Karpas-422 (cell line): ENCODE measurements around the gene ADAMTS10. TPM values are rescaled to one million over a fixed set of nuclear protein-coding genes. Genes with fewer than 3 reads are reported as not detected.

Source experiments
- DNase-seq: peaks from one replicate; pipeline ENCODE4 v3.0.0-alpha.2; 2015
- H2AFZ ChIP-seq: fragments of 200-600 bp; sonication (generic); 2 replicates; pipeline ENCODE4 v1.6.1; 2014; ENCODE audit warnings: antibody characterized with exemption, low read length, mixed read lengths
- H3K27ac ChIP-seq: fragments of 200-600 bp; sonication (generic); 2 replicates; pipeline ENCODE4 v1.5.1; 2014; ENCODE audit warnings: mild to moderate bottlenecking, low read length, moderate library complexity
- H3K27me3 ChIP-seq: fragments of 200-600 bp; sonication (generic); 2 replicates; pipeline ENCODE4 v1.6.1; 2014; ENCODE audit warnings: low read length, mixed read lengths
- H3K36me3 ChIP-seq: fragments of 200-600 bp; sonication (generic); 2 replicates; pipeline ENCODE4 v1.6.1; 2014; ENCODE audit warnings: low read length, mixed read lengths; ENCODE audit not compliant: insufficient read depth
- H3K4me1 ChIP-seq: fragments of 200-600 bp; sonication (generic); 2 replicates; pipeline ENCODE4 v1.6.1; 2014; ENCODE audit warnings: mild to moderate bottlenecking, low read length, mixed read lengths
- H3K4me2 ChIP-seq: fragments of 200-600 bp; sonication (generic); 2 replicates; pipeline ENCODE4 v1.6.1; 2014; ENCODE audit warnings: low read length, low read depth, mild to moderate bottlenecking; ENCODE audit not compliant: poor library complexity, severe bottlenecking
- H3K4me3 ChIP-seq: fragments of 200-600 bp; sonication (generic); 2 replicates; pipeline ENCODE4 v1.5.1; 2014; ENCODE audit warnings: mild to moderate bottlenecking, antibody characterized with exemption, low read length, mixed read lengths
- H3K79me2 ChIP-seq: fragments of 200-600 bp; sonication (generic); 2 replicates; pipeline ENCODE4 v1.6.1; 2014; ENCODE audit warnings: mild to moderate bottlenecking, low read length, mixed read lengths
- H3K9ac ChIP-seq: fragments of 200-600 bp; sonication (generic); 2 replicates; pipeline ENCODE4 v1.6.0; 2014; ENCODE audit warnings: low read length
- H3K9me2 ChIP-seq: fragments of 200-600 bp; sonication (generic), shearing (Covaris generic); replicated peaks from 2 replicates; pipeline ENCODE4 v1.6.0; 2014; ENCODE audit warnings: mild to moderate bottlenecking, low read length, moderate library complexity; ENCODE audit not compliant: insufficient read depth
- H3K9me3 ChIP-seq: fragments of 300-700, 200-600 bp; sonication (generic); 2 replicates; pipeline ENCODE4 v1.6.1; 2014; ENCODE audit warnings: low read length, mixed read lengths
- H4K20me1 ChIP-seq: fragments of 200-600 bp; sonication (generic); 2 replicates; pipeline ENCODE4 v1.6.1; 2014; ENCODE audit warnings: mild to moderate bottlenecking, antibody characterized with exemption, low read length, low read depth; ENCODE audit not compliant: insufficient read depth
- total RNA-seq: library from RNA; depleted of rRNA; stranded (reverse); fragments of >200 nt; shearing (Covaris generic); gene quantifications from 2 replicates; pipeline ENCODE4 v1.2.3, GENCODE V29; 2014; ENCODE audit warnings: low replicate concordance

ADAMTS10 gene
- total RNA-seq, 1 experiment from 2014 or later = not detected

DNA sequence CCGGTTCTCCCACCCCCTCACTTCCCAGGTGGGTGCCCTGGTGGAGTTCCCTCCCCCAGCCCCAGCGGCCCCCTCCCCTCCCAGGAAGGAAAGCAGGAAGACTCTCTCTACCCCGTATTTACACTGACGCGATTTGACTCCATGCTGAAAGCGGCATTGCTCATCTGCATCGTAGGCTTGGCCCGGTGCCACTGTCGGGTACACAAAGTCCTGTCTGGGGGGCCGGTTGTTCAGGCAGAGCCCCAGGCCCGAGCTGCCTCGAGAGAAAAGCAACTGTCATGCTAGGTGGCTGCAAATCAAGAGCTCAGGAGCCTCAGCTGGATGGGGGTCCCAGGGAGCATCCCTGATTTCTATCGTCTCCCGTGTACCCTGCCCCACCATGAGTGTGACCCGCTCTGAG lies 14.9 kb downstream of the ADAMTS10 start:
- Histone ChIP-seq H3K36me3 (no peaks in the 10 kb centered on the region), H3K79me2 (no peaks in the 10 kb centered on the region), H3K4me2 (no peak overlapping the region), H3K4me1 (no peaks in the 10 kb centered on the region), H3K4me3 (no peak overlapping the region), H3K9ac (no peak overlapping the region), H3K27me3 (no peaks in the 10 kb centered on the region), H3K9me2 (no peaks in the 10 kb centered on the region), H4K20me1 (no peaks in the 10 kb centered on the region), H2AFZ (no peak overlapping the region), H3K27ac (no peak overlapping the region), H3K9me3 (no peaks in the 10 kb centered on the region)
- no peak for DNase-seq

DNA sequence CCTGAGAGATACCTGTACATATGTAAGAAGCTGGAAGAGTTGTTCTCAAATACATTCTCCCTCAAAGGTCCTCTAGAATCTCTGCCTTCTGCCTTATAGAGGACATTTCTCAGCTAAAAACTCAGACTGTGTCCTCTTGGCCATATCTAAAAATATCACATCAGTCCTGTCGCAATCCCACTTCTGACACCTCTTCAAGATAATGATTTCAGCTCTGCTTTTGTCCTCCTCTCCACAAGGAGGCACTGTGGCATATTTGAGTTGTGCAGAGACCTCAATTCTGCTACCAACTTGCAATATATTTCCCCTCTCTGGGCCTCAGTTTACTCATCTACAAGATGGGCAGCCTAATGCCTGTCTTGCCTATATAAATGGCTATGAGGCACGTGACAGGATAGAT lies 16.6 kb downstream of the ADAMTS10 start:
- H3K9me2 ChIP-seq = no peaks in the 10 kb centered on the region
- H3K9ac ChIP-seq = no peak overlapping the region
- no peak overlapping the region for H2AFZ ChIP-seq
- no peaks in the 10 kb centered on the region for H3K36me3 ChIP-seq
- H3K4me1 ChIP-seq = no peaks in the 10 kb centered on the region
- no peaks in the 10 kb centered on the region for H3K9me3 ChIP-seq
- H3K4me2 ChIP-seq = no peak overlapping the region
- H4K20me1 ChIP-seq = no peaks in the 10 kb centered on the region
- H3K27me3 ChIP-seq = no peaks in the 10 kb centered on the region
- peak; percentile 46 for DNase-seq
- no peak overlapping the region for H3K4me3 ChIP-seq
- H3K27ac ChIP-seq = no peak overlapping the region
- H3K79me2 ChIP-seq = no peaks in the 10 kb centered on the region

DNA sequence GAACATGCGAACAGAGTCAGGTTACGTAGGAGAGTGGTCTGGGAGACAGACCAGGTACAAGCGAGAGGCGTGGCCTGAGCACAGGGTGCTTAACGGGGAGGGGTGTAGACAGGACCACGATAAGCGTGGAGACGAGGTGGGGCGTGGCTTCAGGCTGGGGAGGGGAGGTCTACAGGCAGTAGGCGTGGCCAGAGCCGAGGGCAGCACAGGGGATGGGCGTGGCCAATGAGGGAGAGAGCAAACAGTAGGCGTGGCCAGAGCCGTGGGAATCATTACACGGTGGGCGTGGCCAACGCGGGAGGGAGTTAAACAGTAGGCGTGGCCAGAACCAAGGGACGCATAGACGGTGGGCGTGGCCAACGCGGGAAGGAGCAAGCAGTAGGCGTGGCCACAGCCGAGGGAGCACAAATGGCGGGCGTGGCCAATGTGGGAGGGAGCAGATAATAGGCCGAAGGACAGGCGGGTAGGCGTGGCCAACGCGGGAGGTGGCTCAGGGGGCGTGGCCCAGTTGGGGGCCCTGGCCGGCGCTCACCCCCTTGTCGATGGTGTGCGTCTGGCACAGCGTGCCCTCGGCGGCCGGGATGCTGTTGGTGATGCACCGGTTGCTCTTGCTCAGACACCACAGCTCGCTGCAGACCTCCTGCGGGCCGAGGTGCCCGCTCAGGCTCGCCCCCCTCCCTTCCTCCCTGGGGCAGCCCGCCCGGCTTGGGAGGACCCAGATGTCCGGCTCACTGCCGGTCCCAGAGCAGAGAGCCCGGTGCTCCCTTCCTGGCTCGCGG lies 18.1 kb downstream of the ADAMTS10 start:
- Histone ChIP-seq H4K20me1 (no peaks in the 10 kb centered on the region), H3K36me3 (no peaks in the 10 kb centered on the region), H3K4me1 (no peaks in the 10 kb centered on the region), H3K4me2 (no peak overlapping the region), H3K27ac (no peak overlapping the region), H3K79me2 (no peaks in the 10 kb centered on the region), H3K9ac (no peak overlapping the region), H3K4me3 (no peak overlapping the region), H3K27me3 (no peaks in the 10 kb centered on the region), H3K9me3 (no peaks in the 10 kb centered on the region), H3K9me2 (no peaks in the 10 kb centered on the region), H2AFZ (no peak overlapping the region)
- peak; percentile 74 for DNase-seq

GRCh38 chr19:8589177-8589714 lies 21.3 kb downstream of the ADAMTS10 start:
- no peak for DNase-seq
- Histone ChIP-seq H3K79me2 (no peaks in the 10 kb centered on the region), H3K4me2 (no peak overlapping the region), H3K4me3 (no peak overlapping the region), H3K27me3 (no peaks in the 10 kb centered on the region), H3K4me1 (no peaks in the 10 kb centered on the region), H3K9me3 (no peaks in the 10 kb centered on the region), H3K9ac (no peak overlapping the region), H3K27ac (no peak overlapping the region), H4K20me1 (peaks cover 4% of the 10 kb centered on the region; the same call in 1 of the 2 replicates), H3K36me3 (no peaks in the 10 kb centered on the region), H2AFZ (no peak overlapping the region), H3K9me2 (no peaks in the 10 kb centered on the region)

DNA sequence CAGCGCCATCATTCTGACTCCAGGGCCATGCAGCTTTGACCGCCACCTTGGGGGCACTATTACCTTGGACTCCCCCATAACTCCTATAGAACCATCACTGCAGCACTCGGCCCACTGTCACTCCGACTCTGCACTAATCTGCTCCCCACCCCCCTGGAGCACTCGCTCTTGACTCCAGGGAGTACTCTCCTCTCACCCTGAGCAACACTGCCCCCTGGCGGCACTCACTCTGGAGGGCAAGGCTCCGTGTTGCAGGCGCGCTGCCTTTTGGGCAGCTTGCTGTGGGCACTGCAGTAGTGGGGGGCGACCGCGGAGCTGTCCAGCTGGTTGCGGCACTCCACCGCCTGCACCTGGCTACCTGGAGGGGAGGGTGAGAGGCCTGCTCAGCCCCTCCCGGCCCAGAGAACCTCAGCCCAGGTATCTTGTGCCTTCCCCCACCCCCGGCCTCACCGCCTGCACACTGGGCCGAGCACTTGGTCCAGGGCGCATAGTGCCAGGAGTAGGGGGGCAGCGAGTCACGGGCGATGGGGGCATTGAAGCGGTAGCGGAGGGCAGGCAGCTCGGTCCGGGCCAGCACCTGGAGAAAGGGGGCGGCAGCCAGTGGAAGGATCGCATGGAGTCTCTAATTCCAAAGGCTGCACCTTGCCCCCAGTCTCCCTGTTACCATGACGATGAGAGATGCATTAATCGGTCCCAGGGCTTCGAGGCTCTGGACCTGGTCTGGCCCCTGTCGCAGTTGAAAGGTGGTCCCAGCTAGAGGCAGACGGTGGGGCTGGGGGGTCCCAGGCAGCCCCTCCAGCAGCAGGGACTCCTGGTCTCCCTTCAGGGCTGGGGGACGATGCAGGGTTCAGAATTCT lies 24.4 kb downstream of the ADAMTS10 start:
- Histone ChIP-seq H3K4me1 (no peaks in the 10 kb centered on the region), H3K9me2 (no peaks in the 10 kb centered on the region), H3K9ac (no peak overlapping the region), H3K27ac (no peak overlapping the region), H2AFZ (no peak overlapping the region), H3K79me2 (no peaks in the 10 kb centered on the region), H3K4me3 (no peak overlapping the region), H4K20me1 (peaks cover 4% of the 10 kb centered on the region; the same call in 1 of the 2 replicates), H3K9me3 (no peaks in the 10 kb centered on the region), H3K27me3 (no peaks in the 10 kb centered on the region), H3K4me2 (no peak overlapping the region), H3K36me3 (no peaks in the 10 kb centered on the region)
- DNase-seq = peak; percentile 90

- no peaks in the 10 kb centered on the region for H3K9me2 ChIP-seq
- no peaks in the 10 kb centered on the region for H3K9me3 ChIP-seq
- DNase-seq = no peak
- no peak overlapping the region for H3K27ac ChIP-seq
- H4K20me1 ChIP-seq = peaks cover 4% of the 10 kb centered on the region; the same call in 1 of the 2 replicates
- H3K4me3 ChIP-seq = no peak overlapping the region
- no peak overlapping the region for H3K9ac ChIP-seq
- no peaks in the 10 kb centered on the region for H3K79me2 ChIP-seq
- H2AFZ ChIP-seq = no peak overlapping the region
- H3K4me1 ChIP-seq = no peaks in the 10 kb centered on the region
- H3K4me2 ChIP-seq = no peak overlapping the region
- no peaks in the 10 kb centered on the region for H3K27me3 ChIP-seq
- H3K36me3 ChIP-seq = no peaks in the 10 kb centered on the region
Measured at GRCh38 chr19:8584965-8585893, 25.3 kb downstream of the ADAMTS10 start.

- no peak overlapping the region for H3K4me3 ChIP-seq
- peak; percentile 91 for DNase-seq
- no peaks in the 10 kb centered on the region for H3K9me2 ChIP-seq
- no peak overlapping the region for H3K9ac ChIP-seq
- no peak overlapping the region for H3K4me2 ChIP-seq
- H3K9me3 ChIP-seq = no peaks in the 10 kb centered on the region
- H3K36me3 ChIP-seq = no peaks in the 10 kb centered on the region
- no peaks in the 10 kb centered on the region for H3K79me2 ChIP-seq
- no peaks in the 10 kb centered on the region for H3K4me1 ChIP-seq
- no peak overlapping the region for H3K27ac ChIP-seq
- no peak overlapping the region for H2AFZ ChIP-seq
- H4K20me1 ChIP-seq = peaks cover 7% of the 10 kb centered on the region; the same call in 1 of the 2 replicates
- H3K27me3 ChIP-seq = no peaks in the 10 kb centered on the region
Measured at GRCh38 chr19:8580710-8581281, 29.7 kb downstream of the ADAMTS10 start.
